ENCODE measurements around the gene ISL2.

ISL2 gene

GRCh38 chr15:76343313-76343996, 6.9 kb downstream of the ISL2 start:
- DNase-seq: no peak

GRCh38 chr15:76344893-76345582, 8.5 kb downstream of the ISL2 start:
- DNase-seq: no peak

GRCh38 chr15:76345583-76345879, 9.0 kb downstream of the ISL2 start:
- DNase-seq: no peak

DNA sequence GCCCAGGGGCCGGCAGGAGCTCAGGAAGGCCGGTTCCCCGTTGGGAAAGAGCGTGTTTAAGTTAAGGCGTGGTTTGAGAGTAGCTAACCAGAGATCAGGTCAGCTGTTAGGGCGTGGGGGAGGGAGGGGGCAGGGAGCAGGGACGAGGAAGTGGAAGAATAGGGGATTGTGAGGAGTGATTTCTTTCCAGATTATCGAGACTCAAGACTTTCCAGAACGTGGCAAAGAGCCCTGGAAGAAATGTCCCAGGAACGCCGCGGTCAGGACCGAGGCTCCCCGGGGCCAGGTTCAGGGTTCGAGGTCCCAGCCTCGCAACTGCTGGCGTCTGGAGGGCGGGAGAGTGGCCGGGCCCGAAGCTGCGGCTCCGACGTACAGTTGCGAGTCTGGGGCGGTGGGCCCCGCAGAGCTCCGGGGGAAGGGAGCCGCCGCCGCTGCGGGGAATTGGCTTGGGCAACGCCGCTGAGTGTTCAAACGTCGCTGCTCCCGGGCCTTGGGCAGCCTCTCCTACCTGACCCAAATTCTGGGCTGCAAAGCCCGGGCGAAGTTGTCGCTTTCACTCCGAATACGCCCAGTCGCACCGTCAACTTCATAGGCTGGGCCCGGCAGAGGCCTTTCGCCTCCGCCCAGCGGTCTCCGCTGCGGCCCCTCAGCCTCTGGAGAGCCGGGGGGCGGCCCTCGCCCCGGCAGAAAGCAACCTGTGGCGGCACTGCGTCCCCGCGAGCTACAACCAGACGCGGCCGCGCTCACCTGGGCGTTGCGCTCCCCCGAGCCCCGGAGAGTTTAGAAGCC, 9.5 kb downstream of the ISL2 start:
- DNase-seq: no peak

GRCh38 chr15:76346669-76347481, 10.3 kb downstream of the ISL2 start:
- no peak for DNase-seq

DNA sequence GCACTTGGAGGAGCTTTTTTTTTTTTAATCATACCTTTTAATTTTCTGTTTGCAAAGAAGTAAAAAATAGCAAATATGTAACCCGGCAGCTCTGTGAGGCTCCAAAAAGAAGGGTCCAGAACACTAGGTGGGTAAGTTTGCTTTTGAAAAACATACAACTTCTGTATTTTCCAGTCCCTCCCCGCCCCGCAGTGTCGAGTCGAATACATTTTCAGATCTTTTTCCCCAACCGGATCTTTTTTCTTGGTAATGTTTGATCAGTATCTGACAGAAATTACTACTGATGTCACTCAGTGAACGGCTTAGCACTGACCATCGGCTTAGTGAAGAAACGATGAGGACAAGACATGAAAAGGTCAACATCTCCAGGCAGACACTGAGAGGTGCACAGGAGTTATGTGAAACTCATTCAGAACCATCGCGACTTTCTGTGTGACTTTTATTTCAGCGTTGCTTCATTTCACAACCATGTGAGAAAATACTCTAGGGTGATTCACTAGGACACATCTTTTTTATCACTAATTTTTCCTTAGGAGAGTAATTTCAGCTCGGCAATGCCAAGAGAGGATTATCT, 11.0 kb downstream of the ISL2 start:
- no peak for DNase-seq

- no peak for DNase-seq
These were observed 12.9 kb downstream of the ISL2 start for GRCh38 chr15:76349301-76350070.

GRCh38 chr15:76353023-76353577, 16.5 kb downstream of the ISL2 start:
- DNase-seq: no peak

DNA sequence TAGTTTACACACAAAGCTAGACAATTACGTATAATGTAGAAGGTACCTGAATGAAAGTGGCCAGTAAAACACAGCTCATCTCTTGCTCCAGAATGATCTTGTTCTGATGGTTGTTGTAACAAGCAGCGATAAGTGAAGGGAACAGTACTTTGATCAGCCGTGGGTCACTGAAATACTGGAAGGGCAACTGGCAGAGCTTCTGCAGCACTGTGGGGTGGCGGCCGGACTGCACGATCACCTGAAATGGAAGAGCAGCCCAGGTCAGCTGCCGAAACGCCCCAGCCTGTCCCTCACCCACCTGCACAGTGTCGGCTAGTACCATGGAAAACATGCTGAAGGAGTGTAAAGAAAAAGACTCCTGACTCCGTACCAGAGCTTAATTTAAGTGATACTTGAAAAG, 17.3 kb downstream of the ISL2 start:
- DNase-seq: no peak

DNA sequence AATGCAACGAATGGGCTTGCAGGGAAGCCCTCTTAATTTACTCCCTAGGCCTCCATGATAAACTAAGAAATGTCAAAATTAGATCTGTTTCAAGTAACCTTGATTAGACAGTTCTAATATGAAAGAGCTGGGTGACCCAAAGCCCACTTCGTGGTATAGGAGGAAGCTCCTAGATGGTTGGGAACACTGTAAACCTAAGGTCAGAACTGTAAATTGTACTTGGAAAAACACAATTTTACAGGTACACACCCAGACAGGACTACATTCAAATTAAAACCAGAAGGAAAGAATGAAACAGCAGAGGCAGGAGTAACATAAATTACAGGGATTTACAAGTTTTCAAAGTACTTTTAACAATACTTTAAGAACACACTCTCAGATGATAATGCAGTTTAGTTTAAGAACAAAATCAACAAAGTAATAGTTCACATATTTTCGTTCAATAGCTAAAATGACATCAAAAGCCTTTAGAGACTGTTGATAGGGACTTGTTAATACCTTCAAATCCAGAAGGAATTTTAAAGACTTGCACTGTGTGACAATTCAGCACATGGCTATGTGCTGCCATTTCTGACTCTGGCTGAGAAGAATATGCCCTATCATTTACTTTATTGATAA, 18.4 kb downstream of the ISL2 start:
- DNase-seq: no peak

GRCh38 chr15:76358453-76358852, 21.9 kb downstream of the ISL2 start:
- DNase-seq: no peak

DNA sequence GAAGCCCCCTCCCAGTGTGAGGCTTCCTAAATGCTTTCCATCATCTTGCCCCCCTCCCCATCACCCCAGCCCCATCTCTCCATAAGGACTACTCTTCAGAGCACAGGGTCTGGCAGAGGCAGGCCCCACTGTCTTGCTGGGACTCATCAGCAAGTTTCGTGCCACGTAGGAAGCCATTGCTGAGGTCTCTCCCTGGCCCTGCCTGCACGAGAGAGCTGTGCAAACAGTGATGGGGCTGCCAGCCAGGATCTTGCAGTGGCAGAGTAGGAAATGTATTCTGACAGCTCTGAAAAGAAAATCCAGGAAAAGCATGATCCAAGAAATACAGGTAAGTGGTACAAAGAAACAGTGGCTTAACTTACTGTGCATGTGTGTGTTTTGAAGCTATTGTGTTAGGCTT, 22.6 kb downstream of the ISL2 start:
- DNase-seq: no peak

DNA sequence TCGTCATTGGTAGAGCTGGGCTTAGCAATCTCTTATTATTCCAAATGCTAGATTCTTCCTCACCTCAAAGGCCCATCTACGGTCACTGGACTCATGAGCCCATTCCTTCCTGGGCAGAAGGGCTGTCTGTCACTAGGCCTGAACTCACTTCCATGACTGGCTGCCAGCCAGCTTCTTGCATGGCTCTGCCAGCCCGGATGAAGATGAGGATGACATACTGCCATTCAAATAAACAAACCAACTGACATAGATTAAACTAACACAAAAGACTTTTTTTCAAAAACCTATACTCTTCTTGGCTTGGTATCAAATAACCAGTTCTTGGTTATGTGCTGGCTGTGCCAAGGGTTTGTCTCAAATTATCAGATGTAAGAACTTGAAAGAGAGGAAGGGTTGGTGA, 23.8 kb downstream of the ISL2 start:
- DNase-seq: no peak

GRCh38 chr15:76363251-76363650, 26.7 kb downstream of the ISL2 start:
- no peak for DNase-seq

DNA sequence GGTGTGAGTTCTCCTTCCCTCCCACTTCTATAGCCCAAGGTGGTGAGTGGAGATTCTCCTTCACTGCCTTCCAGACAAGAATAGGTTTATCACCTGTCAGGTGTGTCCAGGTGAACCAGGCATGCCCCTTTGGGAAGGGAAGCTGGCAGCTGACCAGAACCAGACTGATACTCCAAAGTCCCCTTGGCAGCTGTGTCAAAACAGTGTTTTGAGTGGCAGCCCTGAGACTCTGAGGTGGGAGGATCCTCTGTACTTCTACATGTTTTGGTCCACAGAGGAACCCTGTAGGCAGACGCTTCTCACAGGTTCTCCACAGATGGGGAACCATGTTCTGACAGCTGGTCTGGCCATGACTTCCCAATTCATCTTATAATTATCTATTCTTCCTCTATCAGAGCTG, 30.1 kb downstream of the ISL2 start:
- no peak for DNase-seq

- no peak for DNase-seq
These were observed 31.6 kb downstream of the ISL2 start for GRCh38 chr15:76368122-76368621.

DNA sequence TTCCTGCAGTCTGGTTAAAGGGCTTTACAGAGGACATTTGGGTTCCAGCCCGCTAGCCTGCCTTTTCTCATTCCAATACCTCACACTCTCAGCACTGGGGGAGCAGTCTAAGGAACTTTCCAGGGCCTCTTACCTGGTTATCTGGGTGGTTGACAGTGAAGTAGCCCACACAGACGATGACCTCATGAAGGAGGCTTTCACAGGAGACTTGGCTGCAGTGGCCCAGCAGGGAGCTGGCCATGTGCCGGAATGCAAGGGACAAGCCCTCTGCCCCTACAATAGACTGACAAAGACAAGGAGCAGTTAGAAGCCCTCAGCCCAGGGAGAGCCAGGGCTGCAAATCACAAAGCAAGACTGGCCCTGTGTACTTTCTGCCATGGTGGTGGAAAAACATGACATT, 39.5 kb downstream of the ISL2 start:
- no peak for DNase-seq

DNA sequence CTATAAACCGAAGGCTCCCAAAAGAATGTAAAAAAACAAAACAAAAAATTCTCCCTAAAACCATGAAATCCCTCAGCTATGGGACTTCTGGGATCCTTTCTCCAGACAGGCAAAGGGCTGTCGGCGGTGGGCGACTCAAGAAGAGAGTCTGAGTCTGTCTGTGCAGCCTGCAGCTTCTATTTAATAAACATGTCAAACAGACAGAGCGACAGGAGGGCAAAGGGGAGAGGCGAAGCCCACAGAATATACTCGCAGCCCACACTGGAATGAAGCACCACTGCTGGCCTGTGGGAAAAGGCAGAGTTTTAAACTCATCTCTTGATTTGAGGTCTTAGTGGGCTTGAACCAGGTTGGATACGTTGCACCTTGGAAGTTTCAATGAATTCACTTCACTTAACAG, 40.2 kb downstream of the ISL2 start:
- no peak for DNase-seq

DNA sequence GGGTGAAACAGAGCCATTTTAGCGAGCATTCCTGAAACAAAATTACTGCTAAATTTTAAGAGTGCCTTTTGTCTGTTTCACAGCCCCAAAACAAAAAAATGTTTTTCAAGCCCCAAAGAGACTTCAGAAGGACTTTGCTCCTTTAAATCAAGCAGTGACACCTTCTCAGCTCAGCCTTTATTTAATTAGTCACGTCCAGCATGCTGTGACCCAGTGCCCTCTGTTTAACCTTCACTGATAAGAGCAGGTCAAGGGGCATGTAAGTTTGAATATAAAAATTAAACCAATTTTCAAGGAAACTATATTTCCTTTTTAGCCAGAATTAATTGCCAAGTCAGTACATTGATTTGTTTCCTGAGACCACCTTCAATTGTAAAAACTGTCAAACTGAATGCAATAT, 40.6 kb downstream of the ISL2 start:
- DNase-seq: no peak

GRCh38 chr15:76377751-76378150, 41.2 kb downstream of the ISL2 start:
- no peak for DNase-seq

DNA sequence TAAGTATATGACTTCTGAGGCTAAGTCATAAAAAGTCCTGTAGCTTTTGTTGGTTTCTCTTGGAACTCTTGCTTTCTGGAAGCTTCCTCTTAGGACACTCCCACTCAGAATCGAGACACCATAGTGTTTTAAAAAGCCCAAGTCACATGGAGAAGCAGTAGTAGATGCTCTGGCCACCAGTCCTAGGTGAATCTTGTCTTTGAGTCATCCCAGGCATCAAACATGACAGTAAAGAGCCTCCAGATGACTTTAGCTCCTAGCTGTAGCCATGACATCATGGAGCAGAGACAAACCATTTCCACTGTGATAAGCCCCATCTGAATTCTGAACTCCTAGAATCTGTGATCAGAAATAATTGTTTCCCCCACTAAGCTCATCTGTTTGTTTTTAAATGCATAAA, 42.1 kb downstream of the ISL2 start:
- no peak for DNase-seq

Measured in stimulated activated CD4-positive, alpha-beta T cell treated with anti-CD3 and anti-CD28 coated beads, Interleukin-4, amount 100 ng/mL, for 24 hours (primary cell).